ENCODE results near the gene TTC28.
"Not testable (repeated sequence)": the region's sequence is repeated elsewhere in the genome, so short reads cannot be mapped to it uniquely, and the experiment has no call there.

The TTC28 gene

GRCh38 chr22:28402060-28402459 lies 277.6 kb downstream of the TTC28 start:
- no peak for DNase-seq

GRCh38 chr22:28398981-28399380 lies 280.7 kb downstream of the TTC28 start:
- DNase-seq: no peak

DNA sequence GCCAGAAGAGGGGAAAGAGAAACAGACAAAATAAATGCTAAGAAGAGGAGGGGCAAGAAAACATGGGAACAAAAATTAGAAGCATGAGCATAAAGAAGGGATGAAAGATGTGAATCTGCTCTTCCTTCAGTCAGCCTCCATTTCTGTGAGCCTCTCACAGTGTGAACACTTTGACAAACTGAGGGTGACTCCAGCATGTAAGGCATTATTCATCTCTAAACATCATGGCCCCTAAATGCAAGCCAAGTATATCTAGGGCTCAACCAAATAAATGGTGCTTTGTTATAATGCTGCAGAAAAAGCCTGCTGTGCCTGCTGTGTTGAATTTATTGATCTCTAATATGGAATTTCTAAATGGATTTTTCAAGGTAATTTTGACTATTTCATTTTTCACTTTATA lies 281.3 kb downstream of the TTC28 start:
- no peak for DNase-seq

GRCh38 chr22:28397306-28397705 lies 282.3 kb downstream of the TTC28 start:
- no peak for DNase-seq

GRCh38 chr22:28395920-28396753 lies 283.5 kb downstream of the TTC28 start:
- no peak for DNase-seq

- DNase-seq: no peak
These were observed 284.1 kb downstream of the TTC28 start for GRCh38 chr22:28395520-28395919.

- DNase-seq: peak; percentile 46
These were observed 285.0 kb downstream of the TTC28 start for GRCh38 chr22:28394513-28395110.

DNA sequence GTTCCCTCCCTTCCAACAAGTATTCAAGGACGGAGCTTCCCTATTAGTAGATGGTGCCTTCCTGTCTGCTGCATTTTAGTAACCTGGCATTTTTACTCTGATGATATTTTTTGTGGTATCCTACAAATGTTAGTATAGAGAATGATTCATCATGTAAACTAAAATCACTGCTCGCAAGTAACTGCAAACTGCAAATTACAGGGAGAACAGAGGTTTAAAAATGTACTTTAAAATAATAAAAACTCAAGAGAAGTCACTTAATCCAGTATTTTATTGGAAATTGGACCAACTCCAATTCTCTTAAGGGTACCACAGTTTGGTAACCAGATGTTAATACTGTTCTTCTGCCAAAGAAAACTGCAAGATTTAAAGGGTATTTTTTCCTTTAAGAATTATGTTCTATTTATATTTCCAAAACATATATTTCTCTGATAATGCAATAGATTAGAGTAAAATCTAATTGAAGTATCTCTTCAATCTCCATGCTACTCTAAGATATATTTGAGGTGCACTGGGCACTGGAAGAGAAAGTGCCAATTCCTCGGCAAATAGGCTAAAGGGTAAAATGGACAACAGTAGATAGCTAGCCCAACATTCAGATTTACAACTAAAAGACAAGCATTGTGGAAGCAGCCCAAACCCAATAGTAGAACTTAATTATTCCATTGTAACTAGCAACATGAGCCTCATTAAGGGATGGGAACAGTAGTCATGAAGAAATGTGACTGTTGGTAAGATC lies 298.0 kb downstream of the TTC28 start:
- no peak for DNase-seq

GRCh38 chr22:28379951-28380350 lies 299.7 kb downstream of the TTC28 start:
- no peak for DNase-seq

DNA sequence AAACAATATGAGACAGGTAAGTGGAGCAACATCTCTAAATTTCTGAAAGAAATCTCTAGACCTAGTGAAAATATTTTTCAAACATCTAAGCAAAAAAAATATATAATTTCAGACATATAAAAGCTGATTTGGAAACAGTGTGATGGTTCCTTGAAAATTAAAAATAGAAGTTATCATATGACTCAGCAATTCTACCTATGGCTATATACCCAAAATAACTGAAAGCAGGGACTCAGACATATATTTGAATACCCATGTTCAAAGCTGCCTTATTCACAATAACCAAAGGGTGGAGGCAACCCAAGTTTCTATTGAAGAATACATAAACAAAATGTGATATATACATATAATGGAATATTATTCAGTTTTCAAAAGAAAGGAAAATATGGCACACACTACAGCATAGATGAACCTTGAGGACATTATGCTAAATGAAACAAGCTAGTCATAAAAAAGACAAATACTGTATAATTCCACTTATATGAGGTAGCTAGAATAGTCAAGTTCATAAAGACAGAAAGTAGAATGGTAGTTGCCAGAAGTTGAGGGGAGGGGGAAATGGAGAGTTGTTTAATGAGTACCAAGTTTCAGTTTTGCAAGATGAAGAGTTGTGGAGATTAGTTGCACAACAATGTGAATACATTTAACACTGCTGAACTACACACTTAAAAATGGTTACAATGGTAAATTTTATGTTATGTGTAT lies 300.4 kb downstream of the TTC28 start:
- no peak for DNase-seq

GRCh38 chr22:28375761-28376534 lies 303.7 kb downstream of the TTC28 start:
- no peak for DNase-seq

GRCh38 chr22:28373831-28374230 lies 305.8 kb downstream of the TTC28 start:
- no peak for DNase-seq

- DNase-seq: no peak
These were observed 309.8 kb downstream of the TTC28 start for GRCh38 chr22:28369854-28370253.

DNA sequence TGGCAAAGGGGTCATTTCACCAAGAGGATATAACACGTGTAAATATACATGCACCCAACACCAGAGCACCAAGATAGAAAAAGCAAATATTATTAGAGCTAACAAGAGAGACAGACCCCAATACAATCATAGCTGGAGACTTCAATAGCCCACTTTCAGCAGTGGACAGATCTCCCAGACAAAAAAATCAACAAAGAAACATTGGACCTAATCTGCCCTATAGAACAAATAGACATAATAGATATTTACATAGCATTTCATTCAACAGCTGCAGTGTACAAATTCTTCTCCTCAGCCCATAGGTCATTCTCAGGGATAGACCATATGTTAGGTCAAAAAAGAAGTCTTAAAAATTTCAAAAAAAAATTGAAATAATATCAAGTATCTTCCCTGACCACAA lies 312.8 kb downstream of the TTC28 start:
- DNase-seq: no peak

- DNase-seq: no peak
These were observed 314.3 kb downstream of the TTC28 start for GRCh38 chr22:28365371-28365770.

GRCh38 chr22:28364105-28364504 lies 315.5 kb downstream of the TTC28 start:
- not testable (repeated sequence) for DNase-seq

- no peak for DNase-seq
These were observed 318.7 kb downstream of the TTC28 start for GRCh38 chr22:28360939-28361338.

GRCh38 chr22:28358312-28358711 lies 321.3 kb downstream of the TTC28 start:
- DNase-seq: no peak

GRCh38 chr22:28357193-28357592 lies 322.4 kb downstream of the TTC28 start:
- DNase-seq: no peak

- no peak for DNase-seq
These were observed 328.2 kb downstream of the TTC28 start for GRCh38 chr22:28351476-28351875.

DNA sequence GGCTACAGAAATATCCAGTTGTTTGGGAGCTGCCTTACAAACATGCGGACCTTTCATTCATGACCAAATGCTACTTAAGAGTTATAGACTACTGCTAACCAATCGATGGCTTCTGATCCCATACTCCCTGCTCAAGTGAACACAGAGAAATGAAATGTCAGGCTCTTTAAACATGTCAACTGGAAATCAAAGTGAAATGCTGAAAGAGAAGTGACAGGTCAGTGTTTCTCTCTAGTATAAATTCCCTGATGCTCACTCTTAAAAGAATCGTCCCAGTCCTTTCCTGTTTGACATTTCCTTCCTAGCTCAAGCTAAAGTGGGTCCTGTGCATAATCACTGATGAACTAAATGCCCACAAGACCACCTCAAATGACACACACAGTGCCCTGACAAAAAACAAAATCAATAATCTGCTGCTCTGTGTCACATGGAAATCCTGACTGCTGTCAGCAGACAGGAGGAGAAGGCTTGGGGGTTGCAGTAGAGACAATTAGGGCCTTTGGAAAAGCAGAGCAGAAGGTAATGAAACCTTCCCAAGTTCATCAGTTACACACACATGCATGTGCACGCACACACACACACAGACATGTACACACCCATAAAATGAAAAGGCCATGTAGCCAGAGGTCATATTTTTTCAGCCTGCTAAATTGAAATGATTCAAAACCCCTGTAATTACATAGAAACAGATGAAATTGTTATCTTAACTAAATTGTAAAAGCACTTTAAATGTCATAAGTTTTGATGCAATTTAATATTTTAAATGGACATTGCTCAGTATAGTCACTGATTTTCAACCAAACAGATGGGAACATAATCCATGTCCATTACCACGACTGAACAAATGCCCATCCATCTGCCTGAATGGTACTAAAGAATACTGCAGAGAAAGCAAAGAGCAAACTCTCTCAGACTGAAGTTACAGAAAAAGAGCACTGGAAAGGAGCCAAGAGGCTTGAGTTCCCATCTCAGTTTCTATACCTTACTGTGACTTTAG lies 330.7 kb downstream of the TTC28 start:
- DNase-seq: no peak

All from right hindlimb (tissue), 1 donor.